ENCODE measurements around the gene ERVV-1.
A peak's percentile ranks its signal among the peaks of the same experiment; 100 is the strongest.
"Not testable (repeated sequence)": the region's sequence is repeated elsewhere in the genome, so short reads cannot be mapped to it uniquely, and the experiment has no call there.

The ERVV-1 gene

GRCh38 chr19:53013621-53014020 lies at the start of gene ERVV-1:
Gene ERVV-1, plus strand, starts transcription at chr19:53013921. Its CDS starts 170 bp downstream, at chr19:53014091.
- no peak for DNase-seq

GRCh38 chr19:52967772-52968171 lies 45.9 kb upstream of the ERVV-1 start:
- no peak for DNase-seq

- no peak for DNase-seq
These were observed 32.4 kb upstream of the ERVV-1 start for GRCh38 chr19:52981329-52981728.

- not testable (repeated sequence) for DNase-seq
These were observed 30.6 kb upstream of the ERVV-1 start for GRCh38 chr19:52983167-52983566.

GRCh38 chr19:52987221-52987620 lies 26.5 kb upstream of the ERVV-1 start:
- DNase-seq, result no peak

GRCh38 chr19:52988506-52988905 lies 25.2 kb upstream of the ERVV-1 start:
- no peak for DNase-seq

GRCh38 chr19:52990759-52991418 lies 22.8 kb upstream of the ERVV-1 start:
- DNase-seq, result no peak

GRCh38 chr19:52991484-52991883 lies 22.2 kb upstream of the ERVV-1 start:
- DNase-seq, result no peak

- DNase-seq, result no peak
These were observed 21.4 kb upstream of the ERVV-1 start for GRCh38 chr19:52992109-52993004.

- peak; percentile 72 for DNase-seq
These were observed 20.2 kb upstream of the ERVV-1 start for GRCh38 chr19:52993342-52994178.

- no peak for DNase-seq
These were observed 18.0 kb upstream of the ERVV-1 start for GRCh38 chr19:52995711-52996110.

GRCh38 chr19:52997975-52998374 lies 15.7 kb upstream of the ERVV-1 start:
- no peak for DNase-seq

- DNase-seq, result no peak
These were observed 11.2 kb upstream of the ERVV-1 start for GRCh38 chr19:53002479-53002878.

- DNase-seq, result no peak
These were observed 9.5 kb upstream of the ERVV-1 start for GRCh38 chr19:53004242-53004641.

GRCh38 chr19:53007200-53007599 lies 6.5 kb upstream of the ERVV-1 start:
- DNase-seq, result no peak

- DNase-seq, result no peak
These were observed 6.1 kb upstream of the ERVV-1 start for GRCh38 chr19:53007606-53008005.

- no peak for DNase-seq
These were observed 5.5 kb upstream of the ERVV-1 start for GRCh38 chr19:53008061-53008778.

GRCh38 chr19:53010494-53010893 lies 3.2 kb upstream of the ERVV-1 start:
- no peak for DNase-seq

GRCh38 chr19:53012006-53012405 lies 1.7 kb upstream of the ERVV-1 start:
- no peak for DNase-seq

GRCh38 chr19:53015159-53015558 lies 1.4 kb downstream of the ERVV-1 start:
- DNase-seq, result no peak

- DNase-seq, result no peak
These were observed 2.0 kb downstream of the ERVV-1 start for GRCh38 chr19:53015730-53016129.

GRCh38 chr19:53019684-53020083 lies 6.0 kb downstream of the ERVV-1 start:
- DNase-seq, result no peak

GRCh38 chr19:53028306-53028705 lies 14.6 kb downstream of the ERVV-1 start:
- DNase-seq, result not testable (repeated sequence)
